NCI-H2107 treated with DMSO at 0.1 percent for 48 hours (cell line): ENCODE results near the gene MGAT5.

Source experiments
- DNase-seq: peaks from one replicate; lab custom pipeline; 2025; ENCODE audit not compliant: unreplicated experiment; lab: John Stamatoyannopoulos, UW

MGAT5 gene

GRCh38 chr2:134325696-134326095 is 71.8 kb downstream of the MGAT5 start:
- no peak for DNase-seq

GRCh38 chr2:134327367-134327766 is 73.5 kb downstream of the MGAT5 start:
- no peak for DNase-seq

- DNase-seq: no peak
These were observed 77.2 kb downstream of the MGAT5 start for GRCh38 chr2:134331081-134331480.

- no peak for DNase-seq
These were observed 79.8 kb downstream of the MGAT5 start for GRCh38 chr2:134333646-134334189.

GRCh38 chr2:134334542-134335353 is 80.9 kb downstream of the MGAT5 start:
- DNase-seq: no peak

GRCh38 chr2:134335601-134336000 is 81.7 kb downstream of the MGAT5 start:
- no peak for DNase-seq

GRCh38 chr2:134336352-134336751 is 82.5 kb downstream of the MGAT5 start:
- no peak for DNase-seq

GRCh38 chr2:134336921-134337320 is 83.0 kb downstream of the MGAT5 start:
- no peak for DNase-seq

GRCh38 chr2:134337631-134338030 is 83.8 kb downstream of the MGAT5 start:
- DNase-seq: no peak

- no peak for DNase-seq
These were observed 84.3 kb downstream of the MGAT5 start for GRCh38 chr2:134338208-134338607.

GRCh38 chr2:134341476-134341875 is 87.6 kb downstream of the MGAT5 start:
- no peak for DNase-seq

- no peak for DNase-seq
These were observed 91.3 kb downstream of the MGAT5 start for GRCh38 chr2:134344954-134345697.

GRCh38 chr2:134346141-134346540 is 92.3 kb downstream of the MGAT5 start:
- DNase-seq: no peak

GRCh38 chr2:134347756-134348155 is 93.9 kb downstream of the MGAT5 start:
- DNase-seq: no peak

GRCh38 chr2:134348239-134348638 is 94.4 kb downstream of the MGAT5 start:
- DNase-seq: no peak

GRCh38 chr2:134348760-134349159 is 94.9 kb downstream of the MGAT5 start:
- DNase-seq: no peak

GRCh38 chr2:134351016-134351415 is 97.1 kb downstream of the MGAT5 start:
- no peak for DNase-seq

GRCh38 chr2:134351899-134352298 is 98.0 kb downstream of the MGAT5 start:
- no peak for DNase-seq

GRCh38 chr2:134352844-134353243 is 99.0 kb downstream of the MGAT5 start:
- no peak for DNase-seq

- DNase-seq: no peak
These were observed 100.7 kb downstream of the MGAT5 start for GRCh38 chr2:134354611-134355010.

GRCh38 chr2:134357814-134358213 is 103.9 kb downstream of the MGAT5 start:
- DNase-seq: no peak
